H1 (cell line): ENCODE data around the gene FOLR1.

ENCODE experiments used
- BCL11A ChIP-seq, 2 experiments: IDR thresholded peaks; one replicate each; pipeline ENCODE4 v1.6.1; 2011; ENCODE audit warnings: low read depth in 2 of 2, low read length in 2 of 2, mild to moderate bottlenecking in 2 of 2
- CHD1 ChIP-seq: IDR thresholded peaks from 2 replicates; pipeline ENCODE4 v1.6.1; 2012; ENCODE audit warnings: low read depth, low read length, improper control_type of control experiment
- CHD2 ChIP-seq: IDR thresholded peaks from 2 replicates; pipeline ENCODE4 v1.6.1; 2012; ENCODE audit warnings: low read length, improper control_type of control experiment
- EP300 ChIP-seq, 2 experiments: IDR thresholded peaks; 1 replicate in 1 of 2; 2 replicates in 1 of 2; pipeline ENCODE4 v1.6.1; 2011 to 2012; ENCODE audit warnings: low read depth in 2 of 2, low read length in 2 of 2, mild to moderate bottlenecking in 2 of 2, borderline replicate concordance in 1 of 2, inconsistent platforms in 1 of 2, moderate library complexity in 1 of 2
- HDAC6 ChIP-seq: IDR thresholded peaks from one replicate; pipeline ENCODE4 v1.7.1; 2012; ENCODE audit warnings: low read depth, mild to moderate bottlenecking, inconsistent platforms, low read length, moderate library complexity
- JUND ChIP-seq: IDR thresholded peaks from 2 replicates; pipeline ENCODE4 v1.6.1; 2011; ENCODE audit warnings: mild to moderate bottlenecking, improper control_type of control experiment, low read length
- KDM1A ChIP-seq: fragments of 200-600, 300-600 bp; sonication (generic); IDR thresholded peaks from 2 replicates; pipeline ENCODE4 v1.7.1; 2016; ENCODE audit warnings: mild to moderate bottlenecking, low read length, borderline replicate concordance
- NRF1 ChIP-seq: IDR thresholded peaks from 2 replicates; pipeline ENCODE4 v1.6.1; 2011; ENCODE audit warnings: mild to moderate bottlenecking, low read depth, low read length, improper control_type of control experiment
- POLR2A ChIP-seq, 2 experiments: IDR thresholded peaks; 1 replicate in 1 of 2; 2 replicates in 1 of 2; pipeline ENCODE4 v1.6.1; 2011; ENCODE audit warnings: low read depth in 2 of 2, low read length in 2 of 2, mild to moderate bottlenecking in 2 of 2; ENCODE audit errors: control extremely low read depth in 1 of 2
- POLR2AphosphoS5 ChIP-seq: IDR thresholded peaks from 2 replicates; pipeline ENCODE4 v1.6.1; 2011; ENCODE audit warnings: low read depth, low read length
- ZNF274 ChIP-seq: IDR thresholded peaks from 2 replicates; pipeline ENCODE4 v1.7.0; 2012; ENCODE audit warnings: low read length, borderline replicate concordance; ENCODE audit errors: extremely low read depth
- TF ChIP-seq, protein P1 (sequence below), 3 experiments: IDR thresholded peaks; 1 replicate in 2 of 3; 2 replicates in 1 of 3; pipeline versions ENCODE4 v1.5.1 to v1.6.1; 2011; ENCODE audit warnings: low read length in 3 of 3, mild to moderate bottlenecking in 3 of 3, inconsistent platforms in 2 of 3, low read depth in 1 of 3, moderate library complexity in 1 of 3; ENCODE audit not compliant: insufficient read depth in 1 of 3; ENCODE audit errors: control extremely low read depth in 1 of 3
- TF ChIP-seq, protein P2 (sequence below): IDR thresholded peaks from 2 replicates; pipeline ENCODE4 v1.6.1; 2011; ENCODE audit warnings: low read depth, mild to moderate bottlenecking, low read length; ENCODE audit not compliant: insufficient read depth

DNA sequence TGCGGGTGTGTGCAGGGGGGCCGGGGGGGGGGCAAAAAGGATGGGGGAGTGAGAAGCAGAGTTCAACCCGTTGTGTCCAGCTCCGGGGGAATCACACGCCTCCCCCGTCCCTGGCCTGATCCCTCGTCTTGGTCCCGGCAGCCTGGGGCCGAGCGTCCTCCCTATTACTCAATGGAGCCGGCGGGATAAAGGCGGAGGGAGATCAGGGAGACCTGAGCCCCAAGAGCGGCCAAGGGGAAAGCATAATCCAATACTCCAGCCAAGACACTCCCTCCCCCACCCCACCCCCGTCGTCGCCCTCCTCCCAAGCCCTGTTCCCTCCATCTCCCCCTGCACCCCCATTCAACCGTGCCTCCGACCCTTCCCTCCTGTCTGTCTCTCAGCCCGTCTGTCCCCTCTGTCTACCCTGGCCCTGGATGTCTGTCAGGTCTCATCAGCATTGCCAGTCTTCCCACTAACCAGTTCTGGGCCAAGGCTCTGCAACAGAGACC lies 49.4 kb downstream of the FOLR1 start:
- TF ChIP-seq, protein P1, sequence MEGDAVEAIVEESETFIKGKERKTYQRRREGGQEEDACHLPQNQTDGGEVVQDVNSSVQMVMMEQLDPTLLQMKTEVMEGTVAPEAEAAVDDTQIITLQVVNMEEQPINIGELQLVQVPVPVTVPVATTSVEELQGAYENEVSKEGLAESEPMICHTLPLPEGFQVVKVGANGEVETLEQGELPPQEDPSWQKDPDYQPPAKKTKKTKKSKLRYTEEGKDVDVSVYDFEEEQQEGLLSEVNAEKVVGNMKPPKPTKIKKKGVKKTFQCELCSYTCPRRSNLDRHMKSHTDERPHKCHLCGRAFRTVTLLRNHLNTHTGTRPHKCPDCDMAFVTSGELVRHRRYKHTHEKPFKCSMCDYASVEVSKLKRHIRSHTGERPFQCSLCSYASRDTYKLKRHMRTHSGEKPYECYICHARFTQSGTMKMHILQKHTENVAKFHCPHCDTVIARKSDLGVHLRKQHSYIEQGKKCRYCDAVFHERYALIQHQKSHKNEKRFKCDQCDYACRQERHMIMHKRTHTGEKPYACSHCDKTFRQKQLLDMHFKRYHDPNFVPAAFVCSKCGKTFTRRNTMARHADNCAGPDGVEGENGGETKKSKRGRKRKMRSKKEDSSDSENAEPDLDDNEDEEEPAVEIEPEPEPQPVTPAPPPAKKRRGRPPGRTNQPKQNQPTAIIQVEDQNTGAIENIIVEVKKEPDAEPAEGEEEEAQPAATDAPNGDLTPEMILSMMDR (IDR thresholded peaks at IDR 0.05; ENCODE audit: control extremely low read depth in 1 of 3, insufficient read depth in 1 of 3, low read depth in 1 of 3, low read length in 3 of 3), result no peak
- TF ChIP-seq BCL11A (IDR thresholded peaks at IDR 0.05; ENCODE audit: low read depth in 2 of 2, low read length in 2 of 2) (no peak), HDAC6 (no peak), CHD1 (no peak), POLR2A (IDR thresholded peaks at IDR 0.05; ENCODE audit: control extremely low read depth in 1 of 2, low read depth in 2 of 2, low read length in 2 of 2) (no peak), ZNF274 (no peak), POLR2AphosphoS5 (no peak), EP300 (IDR thresholded peaks at IDR 0.05; ENCODE audit: borderline replicate concordance in 1 of 2, low read depth in 2 of 2, low read length in 2 of 2) (no peak), KDM1A (no peak), CHD2 (no peak), NRF1 (no peak), JUND (no peak)
- TF ChIP-seq, protein P2, sequence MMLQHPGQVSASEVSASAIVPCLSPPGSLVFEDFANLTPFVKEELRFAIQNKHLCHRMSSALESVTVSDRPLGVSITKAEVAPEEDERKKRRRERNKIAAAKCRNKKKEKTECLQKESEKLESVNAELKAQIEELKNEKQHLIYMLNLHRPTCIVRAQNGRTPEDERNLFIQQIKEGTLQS, result no peak
